Activated naive CD8-positive, alpha-beta T cell treated with anti-CD3 and anti-CD28 coated beads for 36 hours (primary cell): ENCODE data around the gene SACS. TPM values are rescaled to one million over a fixed set of nuclear protein-coding genes. Genes with fewer than 3 reads are reported as not detected.

Experiments used
- DNase-seq: peaks from one replicate; pipeline ENCODE4 v3.0.0; 2021
- H3K27ac Mint-ChIP-seq: one replicate; pipeline ENCODE4 v1.8.0; 2022; ENCODE audit warnings: mild to moderate bottlenecking, moderate library complexity, mixed read lengths
- H3K27me3 Mint-ChIP-seq: one replicate; pipeline ENCODE4 v1.8.0; 2022; ENCODE audit warnings: mild to moderate bottlenecking, mixed read lengths
- H3K36me3 Mint-ChIP-seq: one replicate; pipeline ENCODE4 v1.8.0; 2021; ENCODE audit warnings: mild to moderate bottlenecking, mixed read lengths
- H3K4me1 Mint-ChIP-seq: one replicate; pipeline ENCODE4 v1.8.0; 2021; ENCODE audit warnings: mixed read lengths
- H3K4me3 Mint-ChIP-seq: one replicate; pipeline ENCODE4 v1.8.0; 2022; ENCODE audit warnings: mild to moderate bottlenecking, moderate library complexity, mixed read lengths
- H3K9me3 Mint-ChIP-seq: one replicate; pipeline ENCODE4 v1.8.0; 2022; ENCODE audit warnings: mixed read lengths
- total RNA-seq, 2 experiments: library from RNA; stranded (reverse); gene quantifications; one replicate each; pipeline ENCODE4 v1.2.3, GENCODE V29; 2021

The SACS gene
- total RNA-seq, 2 experiments from 2014 or later, result 47.5 to 50.6 TPM

- H3K4me3 Mint-ChIP-seq, result peak overlapping the region; percentile 20
- peaks cover 50% of the 10 kb centered on the region for H3K36me3 Mint-ChIP-seq
- H3K27ac Mint-ChIP-seq, result no peak overlapping the region
- no peaks in the 10 kb centered on the region for H3K27me3 Mint-ChIP-seq
- H3K9me3 Mint-ChIP-seq, result peaks cover 1% of the 10 kb centered on the region
- peaks cover 34% of the 10 kb centered on the region for H3K4me1 Mint-ChIP-seq
- DNase-seq, result no peak
Measured at GRCh38 chr13:23372264-23372906, 61.1 kb downstream of the SACS start.

- no peaks in the 10 kb centered on the region for H3K9me3 Mint-ChIP-seq
- H3K36me3 Mint-ChIP-seq, result peaks cover 72% of the 10 kb centered on the region
- no peak overlapping the region for H3K27ac Mint-ChIP-seq
- H3K4me3 Mint-ChIP-seq, result no peak overlapping the region
- peaks cover 12% of the 10 kb centered on the region for H3K4me1 Mint-ChIP-seq
- no peak for DNase-seq
- no peaks in the 10 kb centered on the region for H3K27me3 Mint-ChIP-seq
Measured at GRCh38 chr13:23367907-23368306, 65.6 kb downstream of the SACS start.

- no peaks in the 10 kb centered on the region for H3K4me1 Mint-ChIP-seq
- H3K36me3 Mint-ChIP-seq, result peaks cover 65% of the 10 kb centered on the region
- no peaks in the 10 kb centered on the region for H3K27me3 Mint-ChIP-seq
- no peak overlapping the region for H3K27ac Mint-ChIP-seq
- H3K4me3 Mint-ChIP-seq, result no peak overlapping the region
- DNase-seq, result no peak
- H3K9me3 Mint-ChIP-seq, result no peaks in the 10 kb centered on the region
Measured at GRCh38 chr13:23365652-23366051, 67.8 kb downstream of the SACS start.

- Mint-ChIP-seq H3K9me3 (no peaks in the 10 kb centered on the region), H3K4me1 (peaks cover 2% of the 10 kb centered on the region), H3K4me3 (no peak overlapping the region), H3K36me3 (peaks cover 46% of the 10 kb centered on the region), H3K27me3 (no peaks in the 10 kb centered on the region), H3K27ac (no peak overlapping the region)
- no peak for DNase-seq
Measured at GRCh38 chr13:23359882-23360281, 73.6 kb downstream of the SACS start.

- Mint-ChIP-seq H3K9me3 (no peaks in the 10 kb centered on the region), H3K36me3 (peaks cover 43% of the 10 kb centered on the region), H3K4me3 (no peak overlapping the region), H3K27ac (peak overlapping the region; percentile 17), H3K4me1 (peaks cover 4% of the 10 kb centered on the region), H3K27me3 (no peaks in the 10 kb centered on the region)
- DNase-seq, result no peak
Measured at GRCh38 chr13:23357349-23357748, 76.2 kb downstream of the SACS start.

GRCh38 chr13:23356368-23356767 is 77.1 kb downstream of the SACS start:
- Mint-ChIP-seq H3K36me3 (peaks cover 43% of the 10 kb centered on the region), H3K4me3 (no peak overlapping the region), H3K9me3 (no peaks in the 10 kb centered on the region), H3K4me1 (peaks cover 4% of the 10 kb centered on the region), H3K27ac (no peak overlapping the region), H3K27me3 (no peaks in the 10 kb centered on the region)
- DNase-seq, result no peak

GRCh38 chr13:23354520-23354919 is 79.0 kb downstream of the SACS start:
- Mint-ChIP-seq H3K4me1 (peaks cover 4% of the 10 kb centered on the region), H3K27me3 (no peaks in the 10 kb centered on the region), H3K4me3 (no peak overlapping the region), H3K9me3 (no peaks in the 10 kb centered on the region), H3K27ac (no peak overlapping the region), H3K36me3 (peaks cover 55% of the 10 kb centered on the region)
- DNase-seq, result no peak

- Mint-ChIP-seq H3K27ac (no peak overlapping the region), H3K4me3 (no peak overlapping the region), H3K9me3 (peaks cover 2% of the 10 kb centered on the region), H3K36me3 (peaks cover 75% of the 10 kb centered on the region), H3K27me3 (no peaks in the 10 kb centered on the region), H3K4me1 (peaks cover 8% of the 10 kb centered on the region)
- DNase-seq, result no peak
Measured at GRCh38 chr13:23352161-23352560, 81.3 kb downstream of the SACS start.

GRCh38 chr13:23350009-23350408 is 83.5 kb downstream of the SACS start:
- Mint-ChIP-seq H3K27ac (no peak overlapping the region), H3K36me3 (peaks cover 80% of the 10 kb centered on the region), H3K4me3 (no peak overlapping the region), H3K9me3 (peaks cover 5% of the 10 kb centered on the region), H3K27me3 (no peaks in the 10 kb centered on the region), H3K4me1 (peaks cover 8% of the 10 kb centered on the region)
- DNase-seq, result no peak

GRCh38 chr13:23349161-23349897 is 84.2 kb downstream of the SACS start:
- DNase-seq, result no peak
- peaks cover 81% of the 10 kb centered on the region for H3K36me3 Mint-ChIP-seq
- H3K4me3 Mint-ChIP-seq, result no peak overlapping the region
- H3K27me3 Mint-ChIP-seq, result no peaks in the 10 kb centered on the region
- H3K27ac Mint-ChIP-seq, result no peak overlapping the region
- peaks cover 6% of the 10 kb centered on the region for H3K4me1 Mint-ChIP-seq
- H3K9me3 Mint-ChIP-seq, result peaks cover 5% of the 10 kb centered on the region

- Mint-ChIP-seq H3K36me3 (peaks cover 88% of the 10 kb centered on the region), H3K27me3 (no peaks in the 10 kb centered on the region), H3K27ac (no peak overlapping the region), H3K9me3 (peaks cover 5% of the 10 kb centered on the region), H3K4me3 (no peak overlapping the region), H3K4me1 (peaks cover 6% of the 10 kb centered on the region)
- DNase-seq, result no peak
Measured at GRCh38 chr13:23348262-23349127, 85.0 kb downstream of the SACS start.

- Mint-ChIP-seq H3K27me3 (no peaks in the 10 kb centered on the region), H3K9me3 (peaks cover 5% of the 10 kb centered on the region), H3K4me1 (peaks cover 6% of the 10 kb centered on the region), H3K36me3 (peaks cover 88% of the 10 kb centered on the region), H3K4me3 (no peak overlapping the region), H3K27ac (no peak overlapping the region)
- DNase-seq, result no peak
Measured at GRCh38 chr13:23347601-23348000, 85.9 kb downstream of the SACS start.

- Mint-ChIP-seq H3K4me3 (no peak overlapping the region), H3K9me3 (peaks cover 11% of the 10 kb centered on the region), H3K27me3 (no peaks in the 10 kb centered on the region), H3K27ac (no peak overlapping the region), H3K36me3 (peaks cover 88% of the 10 kb centered on the region), H3K4me1 (peaks cover 6% of the 10 kb centered on the region)
- no peak for DNase-seq
Measured at GRCh38 chr13:23344931-23345595, 88.4 kb downstream of the SACS start.

GRCh38 chr13:23339225-23339624 is 94.3 kb downstream of the SACS start:
- H3K27me3 Mint-ChIP-seq, result no peaks in the 10 kb centered on the region
- no peak overlapping the region for H3K4me3 Mint-ChIP-seq
- H3K4me1 Mint-ChIP-seq, result no peaks in the 10 kb centered on the region
- no peak overlapping the region for H3K27ac Mint-ChIP-seq
- H3K9me3 Mint-ChIP-seq, result peaks cover 44% of the 10 kb centered on the region
- peaks cover 91% of the 10 kb centered on the region for H3K36me3 Mint-ChIP-seq
- no peak for DNase-seq

GRCh38 chr13:23330356-23330755 is 103.1 kb downstream of the SACS start:
- H3K27me3 Mint-ChIP-seq, result no peaks in the 10 kb centered on the region
- no peaks in the 10 kb centered on the region for H3K4me1 Mint-ChIP-seq
- no peak overlapping the region for H3K27ac Mint-ChIP-seq
- no peak overlapping the region for H3K4me3 Mint-ChIP-seq
- DNase-seq, result no peak
- H3K9me3 Mint-ChIP-seq, result peaks cover 43% of the 10 kb centered on the region
- H3K36me3 Mint-ChIP-seq, result peaks cover 60% of the 10 kb centered on the region
